Nephron (organoid): Measurements from ENCODE around the gene GATAD1.

Experiments
- H3K27ac Mint-ChIP-seq, 3 experiments: 2 replicates each; pipeline ENCODE4 v1.8.0; 2020; ENCODE audit warnings: mixed read lengths in 3 of 3, mild to moderate bottlenecking in 2 of 3, moderate library complexity in 1 of 3
- H3K27me3 Mint-ChIP-seq: 2 replicates; pipeline ENCODE4 v1.8.0; 2021; ENCODE audit warnings: low read depth, mild to moderate bottlenecking, moderate library complexity, mixed read lengths
- H3K36me3 Mint-ChIP-seq: 2 replicates; pipeline ENCODE4 v1.8.0; 2020; ENCODE audit warnings: low read depth, mixed read lengths
- H3K4me1 Mint-ChIP-seq: 2 replicates; pipeline ENCODE4 v1.8.0; 2020; ENCODE audit warnings: mixed read lengths
- H3K4me3 Mint-ChIP-seq, 3 experiments: 2 replicates each; pipeline ENCODE4 v1.8.0; 2020; ENCODE audit warnings: mild to moderate bottlenecking in 3 of 3, mixed read lengths in 3 of 3, moderate library complexity in 2 of 3
- H3K9me3 Mint-ChIP-seq: 2 replicates; pipeline ENCODE4 v1.8.0; 2020; ENCODE audit warnings: mixed read lengths
- CTCF ChIP-seq, 3 experiments: fragments of 200-600 bp; sonication (generic); IDR thresholded peaks; one replicate each; pipeline ENCODE4 v1.5.0; 2021; ENCODE audit warnings: antibody characterized with exemption in 3 of 3; ENCODE audit not compliant: unreplicated experiment in 3 of 3

The GATAD1 gene

GRCh38 chr7:92447345-92448204, at the start of gene GATAD1:
Gene GATAD1 (plus strand): TSS chr7:92447482. CDS start chr7:92447730, 248 bp downstream.
- H3K9me3 Mint-ChIP-seq: peaks cover under 1% of the 10 kb centered on the region
- H3K4me1 Mint-ChIP-seq: peaks cover 6% of the 10 kb centered on the region
- no peaks in the 10 kb centered on the region for H3K27me3 Mint-ChIP-seq
- peak within 1 kb of the TSS; percentile 86 to 99 (median 97) for H3K4me3 Mint-ChIP-seq
- peak within 1 kb of the TSS; percentile 89 to 96 (median 90) for H3K27ac Mint-ChIP-seq
- TF ChIP-seq CTCF (IDR thresholded peaks at IDR 0.05; ENCODE audit: unreplicated experiment in 3 of 3): peak; percentile 90 to 96 (median 94)
- peaks cover 16% of the 10 kb centered on the region for H3K36me3 Mint-ChIP-seq

- Mint-ChIP-seq H3K27me3 (no peaks in the 10 kb centered on the region), H3K36me3 (peaks cover 23% of the 10 kb centered on the region), H3K9me3 (no peaks in the 10 kb centered on the region), H3K4me1 (no peaks in the 10 kb centered on the region), H3K4me3 (no peak overlapping the region), H3K27ac (no peak overlapping the region)
- no peak for TF ChIP-seq CTCF (IDR thresholded peaks at IDR 0.05; ENCODE audit: unreplicated experiment in 3 of 3)
These were observed 49.7 kb upstream of the GATAD1 start for GRCh38 chr7:92397542-92397941.

DNA sequence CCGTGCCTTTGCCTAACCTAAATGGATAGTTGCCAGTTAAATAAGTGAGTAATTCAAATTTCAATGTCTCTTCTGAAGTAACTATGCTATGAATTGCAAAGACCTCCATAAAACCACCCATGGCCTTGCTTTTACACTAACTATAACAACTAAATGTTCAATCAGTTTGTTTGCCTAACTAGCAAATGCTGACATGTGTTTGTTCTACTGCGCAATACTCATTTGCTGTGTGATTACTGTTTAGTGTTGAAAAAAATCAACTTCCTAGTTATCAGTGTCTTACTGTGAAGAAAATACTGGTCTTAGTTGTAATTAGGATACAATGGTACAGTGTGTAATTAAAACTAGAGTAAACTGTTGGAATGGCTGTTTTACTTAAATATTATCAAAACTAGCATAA, 47.3 kb upstream of the GATAD1 start:
- Mint-ChIP-seq H3K4me1 (peaks cover 5% of the 10 kb centered on the region), H3K27ac (no peak overlapping the region), H3K4me3 (no peak overlapping the region), H3K36me3 (peaks cover 22% of the 10 kb centered on the region), H3K27me3 (no peaks in the 10 kb centered on the region), H3K9me3 (no peaks in the 10 kb centered on the region)
- no peak for TF ChIP-seq CTCF (IDR thresholded peaks at IDR 0.05; ENCODE audit: unreplicated experiment in 3 of 3)

DNA sequence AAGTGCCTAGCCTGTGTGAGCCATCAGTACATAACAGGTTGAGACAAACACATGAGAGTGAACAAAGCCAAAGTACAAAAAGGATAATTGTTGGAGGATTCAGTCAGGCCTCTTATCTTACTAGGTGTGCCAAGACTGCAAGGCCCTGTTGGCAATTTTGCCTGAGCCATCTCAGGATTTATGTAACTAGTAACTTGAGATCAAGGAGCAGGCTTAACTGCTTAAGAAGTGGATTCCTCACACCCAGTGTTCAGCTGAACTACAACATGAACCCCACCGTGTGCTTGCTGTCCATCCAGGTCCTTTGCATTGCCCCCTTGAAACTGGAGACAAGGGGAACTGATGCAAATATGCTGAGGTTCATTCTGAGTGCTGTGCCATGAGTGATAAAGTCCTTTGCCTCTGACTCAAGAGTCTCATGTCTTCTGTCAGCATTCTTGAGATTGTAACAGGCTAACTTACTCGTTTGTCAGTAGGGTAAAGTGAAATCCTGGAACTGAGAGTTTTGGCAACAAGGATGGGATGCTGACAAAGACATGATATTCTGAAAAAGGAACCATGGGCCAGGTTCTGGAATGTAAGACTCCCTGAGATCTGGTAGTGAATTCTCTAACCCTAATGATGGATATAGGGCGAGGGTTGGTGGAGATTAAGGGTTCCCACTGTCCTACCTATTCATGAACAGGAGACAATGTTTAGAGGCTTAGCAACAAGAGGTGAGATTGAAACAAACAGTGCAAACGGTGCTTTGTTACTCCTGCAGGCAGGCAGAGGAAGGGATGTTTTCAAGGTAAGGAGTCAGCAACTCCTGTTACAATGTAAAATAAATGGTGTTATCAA, 44.1 kb upstream of the GATAD1 start:
- Mint-ChIP-seq H3K4me1 (peaks cover 5% of the 10 kb centered on the region), H3K27me3 (no peaks in the 10 kb centered on the region), H3K36me3 (peaks cover 14% of the 10 kb centered on the region), H3K4me3 (no peak overlapping the region), H3K27ac (no peak overlapping the region), H3K9me3 (no peaks in the 10 kb centered on the region)
- TF ChIP-seq CTCF (IDR thresholded peaks at IDR 0.05; ENCODE audit: unreplicated experiment in 3 of 3): no peak

DNA sequence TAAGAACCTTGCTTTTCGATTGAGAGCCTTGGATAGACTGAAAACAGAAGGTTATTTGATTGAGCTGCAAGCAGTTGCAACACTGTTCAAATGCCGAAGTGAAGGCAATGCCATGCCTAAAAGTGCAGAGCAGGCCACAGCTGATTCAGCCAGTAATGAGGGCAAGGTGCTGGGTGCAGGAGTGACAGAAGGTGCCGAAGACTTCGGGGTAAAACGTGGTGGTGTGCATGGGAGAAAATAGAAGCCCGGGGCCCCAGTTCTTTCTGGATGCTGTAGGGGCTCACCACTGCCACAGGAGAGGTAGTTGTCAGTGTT, 43.6 kb upstream of the GATAD1 start:
- Mint-ChIP-seq H3K4me3 (no peak overlapping the region), H3K4me1 (peaks cover 5% of the 10 kb centered on the region), H3K36me3 (peaks cover 8% of the 10 kb centered on the region), H3K27me3 (no peaks in the 10 kb centered on the region), H3K9me3 (no peaks in the 10 kb centered on the region), H3K27ac (no peak overlapping the region)
- no peak for TF ChIP-seq CTCF (IDR thresholded peaks at IDR 0.05; ENCODE audit: unreplicated experiment in 3 of 3)
